Natural killer cell (primary cell): Measurements from ENCODE around the gene PDYN. TPM values are rescaled to one million over a fixed set of nuclear protein-coding genes. Genes with fewer than 3 reads are reported as not detected.
A peak's percentile ranks its signal among the peaks of the same experiment; 100 is the strongest.

ENCODE experiments used
- ATAC-seq, 3 donors: fragments of 150-1000 bp in 2 of 3; fragments of 200-7000 bp in 1 of 3; cut with Tn5 transposase; 1 replicate in 1 of 3; 2 replicates in 2 of 3; pipeline ENCODE4 v1.10.0; 2021; ENCODE audit warnings: mild to moderate bottlenecking in 2 of 3, moderate library complexity in 2 of 3
- DNase-seq, 2 donors: peaks; one replicate each; pipeline versions ENCODE4 v3.0.0 to v3.0.0-alpha.2; 2013 to 2021; ENCODE audit warnings: mixed read lengths in 1 of 2
- H3K27ac ChIP-seq: one replicate; pipeline ENCODE4 v1.5.1; 2013; ENCODE audit warnings: mild to moderate bottlenecking, low read length
- H3K27me3 ChIP-seq: one replicate; pipeline ENCODE4 v1.6.1; 2013; ENCODE audit warnings: low read length; ENCODE audit not compliant: control insufficient read depth, insufficient read depth
- H3K36me3 ChIP-seq: one replicate; pipeline ENCODE4 v1.6.1; 2013; ENCODE audit warnings: low read length; ENCODE audit not compliant: control insufficient read depth, insufficient read depth
- H3K4me1 ChIP-seq: one replicate; pipeline ENCODE4 v1.6.1; 2013; ENCODE audit warnings: low read length; ENCODE audit not compliant: control insufficient read depth, insufficient read depth
- H3K4me3 ChIP-seq: one replicate; pipeline ENCODE4 v1.5.1; 2013; ENCODE audit warnings: low read length
- H3K9me3 ChIP-seq: one replicate; pipeline ENCODE4 v1.6.1; 2013; ENCODE audit warnings: low read length; ENCODE audit not compliant: control insufficient read depth, insufficient read depth
- H3K27ac Mint-ChIP-seq, 2 donors: one replicate each; pipeline ENCODE4 v1.8.0; 2022; ENCODE audit warnings: mild to moderate bottlenecking in 2 of 2, mixed read lengths in 2 of 2, moderate library complexity in 1 of 2
- H3K27me3 Mint-ChIP-seq, 2 donors: one replicate each; pipeline ENCODE4 v1.8.0; 2022; ENCODE audit warnings: low read depth in 2 of 2, mixed read lengths in 2 of 2
- H3K36me3 Mint-ChIP-seq: one replicate; pipeline ENCODE4 v1.8.0; 2022; ENCODE audit warnings: mixed read lengths
- H3K4me1 Mint-ChIP-seq, 2 donors: one replicate each; pipeline ENCODE4 v1.8.0; 2022; ENCODE audit warnings: mixed read lengths in 2 of 2
- H3K4me3 Mint-ChIP-seq: one replicate; pipeline ENCODE4 v1.8.0; 2022; ENCODE audit warnings: mild to moderate bottlenecking, moderate library complexity, mixed read lengths
- H3K9me3 Mint-ChIP-seq, 2 donors: one replicate each; pipeline ENCODE4 v1.8.0; 2022; ENCODE audit warnings: mixed read lengths in 2 of 2
- CTCF ChIP-seq: fragments of 200-600 bp; IDR thresholded peaks from one replicate; pipeline ENCODE4 v1.8.0; 2022; ENCODE audit warnings: antibody characterized with exemption
- WGBS: methylation state at CpG from one replicate; pipeline ENCODE4 v1.1.7; 2013; ENCODE audit warnings: missing lambda C conversion rate; ENCODE audit not compliant: insufficient coverage; 5-methylcytosine and 5-hydroxymethylcytosine counted together
- intact Hi-C: fragments of 100-400 bp; cut with micrococcal nuclease; formaldehyde crosslinking; loops from one replicate; pipeline ENCODE4 v1.14.2; 2022
- total RNA-seq, 4 donors: library from RNA; stranded (reverse); fragments of 120-200 nt in 1 of 4; gene quantifications; one replicate each; pipeline versions ENCODE4 v1.2.3 to v1.2.4, GENCODE V29; 2013 to 2022

The PDYN gene
- total RNA-seq, 3 donors from 2014 or later (not counting 1 experiment from before 2014, with no cell fraction given), result not detected

- no peaks in the 10 kb centered on the region for H3K9me3 Mint-ChIP-seq
- 15% methylated on average over 10 of the region's 12 CpGs for WGBS
- no peak for TF ChIP-seq CTCF
- no peaks in the 10 kb centered on the region for H3K36me3 ChIP-seq
- no peak overlapping the region for H3K27ac Mint-ChIP-seq
- intact Hi-C loops, result loop anchor here (1.0 kb wide), 1 partner anchor 166 kb away; no protein-coding TSS in a partner anchor
- no peaks in the 10 kb centered on the region for H3K4me1 Mint-ChIP-seq
- peaks cover 11 to 22% of the 10 kb centered on the region in 2 donors for H3K27me3 Mint-ChIP-seq
- no peaks in the 10 kb centered on the region for H3K27me3 ChIP-seq
- H3K36me3 Mint-ChIP-seq, result no peaks in the 10 kb centered on the region
- no peaks in the 10 kb centered on the region for H3K4me1 ChIP-seq
- H3K4me3 Mint-ChIP-seq, result no peak overlapping the region
- H3K27ac ChIP-seq, result no peak overlapping the region
- no peak overlapping the region for H3K4me3 ChIP-seq
- no peaks in the 10 kb centered on the region for H3K9me3 ChIP-seq
- ATAC-seq, result peak in 1 of 3 donors; percentile 50
- peak; percentile 44 to 73 for DNase-seq
These were observed 12.1 kb upstream of the PDYN start for GRCh38 chr20:2005831-2006426.

GRCh38 chr20:2005359-2005758 is 11.5 kb upstream of the PDYN start:
- DNase-seq (no peak), ATAC-seq (no peak)
- Histone ChIP-seq H3K4me3 (no peak overlapping the region), H3K4me1 (no peaks in the 10 kb centered on the region), H3K36me3 (no peaks in the 10 kb centered on the region), H3K27me3 (no peaks in the 10 kb centered on the region), H3K9me3 (no peaks in the 10 kb centered on the region), H3K27ac (no peak overlapping the region)
- intact Hi-C loops, result no loop called here
- no peak overlapping the region for H3K4me3 Mint-ChIP-seq
- TF ChIP-seq CTCF, result no peak
- no peaks in the 10 kb centered on the region for H3K9me3 Mint-ChIP-seq
- H3K4me1 Mint-ChIP-seq, result no peaks in the 10 kb centered on the region
- no peaks in the 10 kb centered on the region for H3K36me3 Mint-ChIP-seq
- no peak overlapping the region for H3K27ac Mint-ChIP-seq
- WGBS, result 82% methylated on average over 1 of the region's 1 CpG
- H3K27me3 Mint-ChIP-seq, result peaks cover 9 to 22% of the 10 kb centered on the region in 2 donors

- Histone ChIP-seq H3K27me3 (no peaks in the 10 kb centered on the region), H3K36me3 (no peaks in the 10 kb centered on the region), H3K4me3 (no peak overlapping the region), H3K4me1 (no peaks in the 10 kb centered on the region), H3K27ac (no peak overlapping the region), H3K9me3 (no peaks in the 10 kb centered on the region)
- intact Hi-C loops, result no loop called here
- H3K4me1 Mint-ChIP-seq, result no peaks in the 10 kb centered on the region
- no peak for TF ChIP-seq CTCF
- DNase-seq (no peak), ATAC-seq (no peak)
- H3K27me3 Mint-ChIP-seq, result peaks cover 3 to 15% of the 10 kb centered on the region in 2 donors
- H3K36me3 Mint-ChIP-seq, result no peaks in the 10 kb centered on the region
- H3K4me3 Mint-ChIP-seq, result no peak overlapping the region
- 17% methylated on average over 1 of the region's 1 CpG for WGBS
- no peak overlapping the region for H3K27ac Mint-ChIP-seq
- H3K9me3 Mint-ChIP-seq, result no peaks in the 10 kb centered on the region
These were observed 10.3 kb upstream of the PDYN start for GRCh38 chr20:2004171-2004570.

- DNase-seq, result no peak
- H3K27ac Mint-ChIP-seq, result no peak overlapping the region
These were observed 8.5 kb upstream of the PDYN start for GRCh38 chr20:2002365-2002764.

More at GRCh38 chr20:2002365-2002764, 8.5 kb upstream of the PDYN start:
- no peak for TF ChIP-seq CTCF
- H3K4me3 Mint-ChIP-seq, result no peak overlapping the region
- Histone ChIP-seq H3K27ac (no peak overlapping the region), H3K36me3 (no peaks in the 10 kb centered on the region), H3K27me3 (no peaks in the 10 kb centered on the region), H3K4me3 (no peak overlapping the region), H3K9me3 (no peaks in the 10 kb centered on the region), H3K4me1 (no peaks in the 10 kb centered on the region)
- no peaks in the 10 kb centered on the region for H3K4me1 Mint-ChIP-seq
- ATAC-seq, result no peak
- WGBS, result 67% methylated on average over 4 of the region's 4 CpGs
- no peaks in the 10 kb centered on the region for H3K9me3 Mint-ChIP-seq
- intact Hi-C loops, result no loop called here
- H3K36me3 Mint-ChIP-seq, result no peaks in the 10 kb centered on the region
- H3K27me3 Mint-ChIP-seq, result peaks cover 12% of the 10 kb centered on the region in 2 donors
